ENCODE data around the gene DBH.

DBH gene

DNA sequence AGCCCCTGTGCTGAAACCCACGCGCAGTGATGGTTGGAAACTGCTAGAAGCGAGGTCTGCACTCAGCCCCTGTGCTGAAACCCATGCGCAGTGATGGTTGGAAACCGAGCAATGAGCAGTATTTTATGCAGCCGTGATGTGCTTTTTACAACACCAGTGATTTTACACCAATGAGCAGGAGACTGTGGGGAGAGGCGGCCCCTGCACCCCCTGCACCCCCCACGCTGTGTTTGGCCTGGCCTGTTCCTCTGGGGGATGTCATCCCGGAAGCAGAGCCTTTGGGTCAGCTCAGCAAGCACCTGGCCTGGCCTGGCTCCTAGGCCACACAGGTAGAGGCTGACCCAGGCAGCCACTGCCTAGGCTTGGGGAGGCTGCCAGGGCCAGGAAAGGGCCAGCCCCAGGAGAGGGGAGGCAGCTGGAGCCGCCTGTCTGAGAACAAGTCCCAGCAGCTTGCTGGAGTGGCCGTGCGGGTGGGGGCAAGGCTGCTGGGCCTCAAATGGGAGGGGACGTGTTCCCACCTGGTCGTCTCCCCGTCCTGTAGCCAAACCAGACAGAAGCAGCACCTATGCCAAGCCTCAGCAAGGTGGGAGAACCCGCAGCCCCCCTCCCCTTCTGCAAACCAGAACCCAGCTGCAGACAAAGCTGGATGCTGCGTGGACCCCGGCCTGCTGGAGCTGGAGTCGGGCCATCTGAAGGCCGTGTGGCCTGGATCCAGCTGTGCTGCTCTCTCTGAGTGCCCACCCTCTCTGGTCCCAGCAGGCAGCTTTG is 46.8 kb downstream of the DBH start:
- DNase-seq (ENCODE audit: low spot score) (no peak), FAIRE-seq (no peak)

DNA sequence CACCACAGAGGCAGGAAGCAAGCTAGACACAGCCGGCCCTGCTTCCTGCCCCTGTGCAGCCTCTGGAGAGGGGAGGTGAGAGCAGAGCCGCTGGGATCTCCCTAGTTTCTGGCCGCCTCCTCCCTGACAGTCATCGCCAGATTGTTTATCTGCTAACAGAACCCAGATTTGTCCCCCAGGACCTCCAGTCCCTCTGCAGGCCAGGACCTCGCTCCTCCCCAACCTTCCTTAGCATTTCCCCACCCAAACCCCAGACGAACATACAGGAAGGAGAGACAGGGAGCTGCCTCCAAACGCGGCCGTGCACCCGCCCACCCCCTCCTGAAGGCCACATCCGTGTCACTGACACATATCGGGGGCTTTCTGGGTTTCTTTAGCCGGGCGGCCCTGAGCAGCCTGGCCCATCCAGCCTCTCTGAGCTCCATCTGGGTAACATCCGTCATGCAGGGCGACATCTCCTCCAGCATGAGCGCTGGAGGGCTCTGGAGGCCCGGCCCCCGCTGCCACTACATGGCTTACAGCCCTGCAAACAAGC is 47.5 kb downstream of the DBH start:
- FAIRE-seq (no peak), DNase-seq (ENCODE audit: low spot score) (no peak)

DNA sequence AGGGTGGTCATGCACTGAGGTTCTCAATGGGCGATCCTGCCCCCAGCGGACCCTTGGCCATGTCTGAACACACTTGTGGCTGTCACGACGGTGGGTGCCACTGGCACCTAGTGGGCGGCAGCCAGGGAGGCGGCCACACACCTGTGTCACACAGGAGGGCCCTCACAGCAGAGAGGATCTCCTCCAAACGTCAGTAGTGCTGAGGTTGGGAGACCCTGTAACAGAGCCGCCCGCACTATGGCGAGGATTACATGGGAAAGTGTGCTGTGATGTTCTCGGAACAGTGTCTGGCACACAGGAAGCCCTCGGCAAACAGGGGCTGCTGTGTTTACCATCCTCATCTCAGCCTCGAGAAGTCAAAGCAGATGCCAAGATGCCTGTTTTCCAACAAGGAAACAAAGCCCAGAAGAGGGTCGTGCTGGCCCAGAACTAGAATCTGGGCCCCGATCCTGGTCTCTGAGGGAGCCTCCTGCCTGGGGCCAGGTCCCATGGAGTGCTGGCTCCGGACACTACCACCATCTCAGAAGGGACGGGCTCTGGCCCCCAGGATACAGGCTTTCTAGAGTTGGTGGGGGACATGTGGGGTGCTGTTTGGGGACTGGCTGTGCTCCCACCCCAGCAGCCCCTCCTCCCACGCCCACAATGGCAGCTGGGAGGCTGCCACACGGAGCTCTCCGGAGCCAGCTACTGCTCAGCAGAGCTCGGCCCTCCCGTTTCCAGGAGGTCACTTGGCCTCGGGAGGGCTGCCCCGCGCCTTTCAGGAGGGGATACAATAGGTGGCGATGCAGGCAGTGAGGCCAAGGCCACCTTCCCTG is 48.2 kb downstream of the DBH start:
- DNase-seq (ENCODE audit: low spot score), result no peak
- no peak for FAIRE-seq

DNA sequence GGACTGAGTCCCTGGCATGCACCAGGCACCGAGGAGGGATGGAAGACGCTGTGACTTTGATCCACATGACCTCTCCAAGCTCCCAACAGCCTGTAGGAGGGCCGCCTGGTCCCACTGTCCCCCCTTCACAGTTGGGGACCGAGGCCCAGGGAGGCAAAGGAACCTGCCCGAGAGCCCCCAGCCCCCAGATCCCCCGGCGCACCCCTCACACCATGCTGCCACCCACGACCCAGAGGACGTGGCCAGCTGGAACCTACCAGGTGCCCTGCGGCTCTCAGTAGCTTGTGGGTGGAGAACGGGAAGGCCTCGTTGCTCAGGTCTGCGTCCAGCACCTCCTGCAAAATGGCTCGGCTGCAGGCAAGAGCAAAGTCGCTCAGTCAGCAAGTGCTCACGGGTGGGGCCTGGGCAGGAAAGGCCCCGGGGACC is 48.8 kb downstream of the DBH start:
- FAIRE-seq, result no peak
- no peak for DNase-seq (ENCODE audit: low spot score)

DNA sequence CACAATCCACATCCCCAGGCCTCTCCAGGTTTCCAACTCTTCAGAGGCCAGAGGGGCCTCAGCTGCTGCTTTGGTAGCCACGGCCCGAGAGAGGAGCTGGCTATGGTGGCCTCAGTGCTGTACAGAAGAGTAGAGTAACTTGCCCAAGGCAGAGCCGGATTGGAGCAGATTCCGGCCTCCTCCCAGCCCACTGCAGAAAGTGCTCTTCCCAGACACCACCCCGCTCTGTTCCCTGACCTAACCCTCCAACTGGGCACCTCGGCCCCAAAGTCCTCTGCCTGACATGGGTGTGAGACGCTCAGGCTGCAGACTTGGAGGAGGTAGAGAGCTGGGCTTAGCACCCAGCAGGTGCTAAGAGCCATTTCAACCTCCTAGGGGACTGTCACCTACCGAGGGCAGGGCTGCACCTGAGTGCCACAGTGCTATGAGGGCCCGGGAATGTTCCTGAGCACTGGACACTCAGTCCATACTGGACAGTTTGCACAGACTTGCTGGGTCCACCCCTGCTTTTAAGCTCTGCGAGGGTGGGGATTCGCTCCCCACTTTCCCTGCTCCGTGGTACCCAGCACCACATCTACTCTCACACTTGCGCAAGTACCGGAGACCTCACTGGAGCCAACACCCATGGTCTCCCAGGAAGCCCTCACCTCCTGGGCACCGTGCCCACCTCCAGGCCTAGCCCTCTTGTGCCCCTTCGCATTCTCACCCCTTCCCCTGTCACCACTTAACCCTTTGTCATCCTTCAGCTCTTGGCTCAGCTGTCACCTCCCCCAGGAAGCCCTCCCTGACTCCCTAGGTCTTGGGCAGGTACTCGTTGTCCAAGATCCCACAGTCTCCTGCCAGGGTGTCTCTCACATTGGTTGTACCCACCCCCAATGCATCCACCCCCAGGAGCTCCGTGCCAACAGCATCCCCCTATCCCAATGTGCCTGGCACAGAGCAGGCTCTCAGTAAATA is 49.8 kb downstream of the DBH start:
- no peak for FAIRE-seq
- no peak for DNase-seq (ENCODE audit: low spot score)

DNA sequence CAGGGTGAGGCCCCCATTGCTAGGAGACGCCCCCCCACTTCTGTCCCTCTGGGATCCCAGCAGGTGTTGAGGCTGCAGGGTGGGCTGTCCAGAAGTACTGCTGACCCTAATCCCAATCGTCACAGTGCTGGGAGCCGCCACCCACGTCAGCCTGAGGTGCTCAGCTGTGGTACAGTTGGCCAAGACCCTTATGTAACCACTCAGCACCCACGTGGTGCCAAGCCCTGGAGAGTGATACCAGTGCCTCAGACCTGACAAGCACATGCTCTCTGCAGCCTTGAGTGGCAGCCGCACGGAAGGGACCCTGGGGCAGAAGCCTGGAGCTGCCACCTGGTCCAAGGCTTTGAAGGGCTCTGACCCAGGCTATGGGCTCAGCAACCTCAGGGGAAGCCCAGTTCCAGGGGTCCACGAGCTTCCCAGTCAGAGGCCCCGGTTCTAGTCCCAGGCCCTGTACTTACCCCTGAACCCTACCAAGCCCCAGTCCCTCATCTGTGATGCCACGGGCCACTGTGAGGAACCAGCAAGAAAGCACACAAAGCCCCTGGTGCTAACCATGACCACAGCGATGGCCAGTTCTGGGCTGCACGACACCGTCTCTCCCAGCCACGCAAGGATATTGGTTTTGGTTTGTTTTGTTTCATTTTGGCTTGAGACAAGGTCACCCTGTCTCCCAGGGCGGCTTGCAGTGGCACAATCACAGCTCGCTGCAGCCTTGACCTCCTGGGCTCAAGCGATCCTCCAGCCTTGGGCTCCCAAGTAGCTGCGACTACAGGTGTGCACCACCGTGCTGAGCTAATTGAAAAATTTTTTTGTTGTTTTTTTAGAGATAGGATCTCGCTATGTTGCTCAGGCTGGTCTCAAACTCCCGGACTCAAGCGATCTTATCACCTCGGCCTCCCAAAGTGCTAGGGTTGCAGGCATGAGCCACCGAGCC is 50.7 kb downstream of the DBH start:
- FAIRE-seq (no peak), DNase-seq (ENCODE audit: low spot score) (no peak)

DNA sequence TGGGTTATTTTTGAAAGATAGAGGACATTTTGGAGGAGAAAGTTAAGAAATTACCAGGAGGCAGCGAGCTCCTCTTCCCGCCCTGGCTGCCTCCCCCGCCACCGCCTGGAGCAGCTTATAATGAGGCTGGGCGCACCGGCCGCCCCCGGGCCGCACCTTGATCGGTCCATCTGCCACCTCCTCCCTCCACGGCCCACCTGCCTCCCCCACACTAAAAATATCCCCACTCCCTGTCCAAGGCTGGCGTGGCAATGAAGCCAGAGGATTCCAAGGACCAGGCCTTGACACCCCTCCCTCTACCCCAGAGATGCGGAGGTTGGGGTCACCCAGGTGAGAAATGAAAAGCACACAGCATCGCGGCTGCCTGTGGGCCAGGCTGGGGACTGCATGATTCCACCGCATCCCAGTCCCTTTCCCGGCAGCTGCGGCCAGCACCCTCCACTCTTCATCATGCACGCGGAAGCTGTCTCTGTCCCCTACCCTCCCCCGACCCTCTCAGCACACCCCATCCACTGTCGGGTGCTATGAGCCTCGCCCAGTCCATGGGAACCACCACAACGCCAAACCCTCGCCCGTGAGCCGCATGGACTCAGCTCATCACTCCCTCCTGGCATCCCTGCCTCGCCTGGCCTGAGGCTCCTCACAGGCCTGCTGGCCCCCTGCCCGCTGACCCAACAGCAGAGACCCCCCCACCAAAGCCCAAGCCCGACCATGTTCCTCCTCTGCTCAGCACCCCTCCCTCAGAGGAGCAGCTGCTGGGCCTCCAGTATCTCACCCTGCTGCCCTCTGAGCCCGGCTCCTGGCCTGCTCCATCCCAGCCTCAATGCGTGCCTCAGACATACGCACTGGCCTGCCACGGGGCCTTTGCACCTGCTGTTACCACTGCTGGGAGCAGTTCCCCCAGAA is 51.9 kb downstream of the DBH start:
- FAIRE-seq, result no peak
- DNase-seq (ENCODE audit: low spot score), result no peak

DNA sequence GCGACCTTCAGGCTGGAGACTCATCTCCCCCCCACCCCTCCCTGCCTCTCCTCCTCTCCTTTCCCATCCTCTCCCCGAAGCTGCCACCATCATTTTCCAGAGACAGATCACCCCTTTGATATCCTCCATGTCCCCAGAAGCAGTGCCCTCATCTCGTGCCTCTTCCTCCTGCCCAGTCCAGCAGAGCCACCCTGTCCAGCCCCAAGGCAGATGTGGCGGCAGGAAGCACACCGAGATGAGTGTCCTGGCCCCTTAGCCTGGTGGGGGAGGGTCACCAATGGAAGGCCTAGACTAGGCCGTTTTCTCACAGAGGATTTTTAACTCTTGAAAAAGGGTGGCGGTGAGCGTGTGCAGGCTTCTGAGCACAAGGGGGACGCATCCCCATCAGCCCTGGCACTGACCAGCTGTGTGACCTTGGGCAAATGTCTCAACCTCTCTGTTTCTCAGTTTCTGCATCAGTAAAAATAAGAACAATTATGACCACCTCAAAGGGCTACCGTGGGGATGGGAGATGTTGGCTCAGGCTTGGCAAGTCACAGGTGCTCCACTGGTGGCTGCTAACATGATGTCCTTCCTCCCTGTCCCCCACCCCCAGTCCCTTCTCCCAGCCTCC is 53.1 kb downstream of the DBH start:
- no peak for FAIRE-seq

DNA sequence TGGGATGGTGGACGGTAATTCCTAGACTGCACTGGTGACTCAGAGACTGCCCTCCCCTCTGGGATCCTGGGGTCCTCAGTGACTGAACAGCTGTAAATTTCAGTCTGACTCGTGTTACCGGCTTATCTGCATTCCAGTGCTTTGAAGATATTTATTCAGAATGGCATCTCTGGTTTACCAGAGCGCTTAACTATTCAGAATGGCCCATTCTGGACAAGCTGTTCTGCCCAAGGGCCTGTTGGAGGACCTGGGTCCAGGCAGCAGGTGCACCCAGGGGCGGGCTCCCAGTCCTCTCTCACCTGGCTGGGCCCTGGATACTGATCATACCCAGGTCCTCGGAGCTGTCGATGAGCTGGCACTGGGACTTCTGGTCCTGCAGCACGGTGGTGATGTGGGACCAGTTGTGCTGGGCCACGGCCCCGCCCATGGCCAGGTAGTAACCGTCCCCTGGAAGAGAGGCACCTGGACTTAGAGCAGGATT is 54.0 kb downstream of the DBH start:
- FAIRE-seq (no peak), DNase-seq (ENCODE audit: low spot score) (no peak)

More for the DNA sequence above, 53.1 kb downstream of the DBH start:
- DNase-seq (ENCODE audit: low spot score), result no peak

DNA sequence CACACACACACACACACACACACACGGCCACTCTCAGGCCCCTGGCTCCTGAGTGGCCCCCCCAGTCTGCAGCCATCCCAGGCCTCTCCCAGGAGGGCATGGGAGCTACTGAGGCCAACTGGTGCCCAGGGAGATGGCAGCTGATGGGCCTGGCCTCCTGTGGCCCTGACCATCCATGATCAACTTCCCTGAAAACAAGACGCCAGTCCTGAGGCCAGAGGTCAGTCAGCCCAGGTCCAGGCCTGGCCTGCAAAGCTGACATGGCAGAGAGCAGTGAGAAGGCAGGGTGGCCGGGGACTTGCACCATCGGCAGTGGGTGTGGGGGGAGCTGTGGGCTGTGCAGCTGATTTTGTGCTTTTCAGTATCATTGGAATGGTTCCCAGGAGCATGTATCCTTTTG is 55.0 kb downstream of the DBH start:
- DNase-seq (ENCODE audit: low spot score), result no peak
- FAIRE-seq, result no peak

DNA sequence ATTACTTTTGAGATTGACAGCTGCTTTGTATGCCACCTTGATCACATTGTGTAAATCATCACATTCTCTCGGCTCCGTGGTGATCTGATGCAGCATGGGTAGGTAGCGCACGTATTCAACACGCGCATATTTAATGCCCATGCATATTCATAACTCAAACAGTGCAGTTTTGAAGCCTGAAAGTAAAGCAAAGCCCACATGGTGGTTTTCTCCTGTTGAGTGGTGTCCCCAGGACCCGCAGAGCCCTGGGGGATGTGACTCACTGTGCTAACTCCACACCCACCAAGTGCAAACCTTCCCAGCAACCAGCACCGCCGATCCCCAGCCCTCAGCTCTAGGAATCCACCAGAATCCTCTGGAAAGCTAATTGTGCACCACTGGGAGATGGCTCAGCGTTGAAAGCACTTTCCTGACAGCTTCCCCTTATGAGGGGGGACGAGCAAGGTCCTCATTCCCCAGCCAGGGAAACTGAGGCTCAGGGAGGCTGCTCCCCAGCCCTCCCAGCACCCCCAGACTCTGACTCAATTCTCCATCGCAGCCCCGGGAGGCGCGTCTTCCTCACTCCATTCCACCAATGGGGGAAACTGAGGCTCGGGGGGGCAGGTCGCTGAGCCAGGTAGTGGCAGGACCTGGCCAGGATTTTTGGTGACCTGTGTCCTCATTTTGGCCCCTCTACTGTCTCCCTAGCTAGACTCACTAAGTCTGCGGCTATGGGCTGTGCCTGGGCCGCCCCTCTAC is 55.6 kb downstream of the DBH start:
- no peak for FAIRE-seq

DNA sequence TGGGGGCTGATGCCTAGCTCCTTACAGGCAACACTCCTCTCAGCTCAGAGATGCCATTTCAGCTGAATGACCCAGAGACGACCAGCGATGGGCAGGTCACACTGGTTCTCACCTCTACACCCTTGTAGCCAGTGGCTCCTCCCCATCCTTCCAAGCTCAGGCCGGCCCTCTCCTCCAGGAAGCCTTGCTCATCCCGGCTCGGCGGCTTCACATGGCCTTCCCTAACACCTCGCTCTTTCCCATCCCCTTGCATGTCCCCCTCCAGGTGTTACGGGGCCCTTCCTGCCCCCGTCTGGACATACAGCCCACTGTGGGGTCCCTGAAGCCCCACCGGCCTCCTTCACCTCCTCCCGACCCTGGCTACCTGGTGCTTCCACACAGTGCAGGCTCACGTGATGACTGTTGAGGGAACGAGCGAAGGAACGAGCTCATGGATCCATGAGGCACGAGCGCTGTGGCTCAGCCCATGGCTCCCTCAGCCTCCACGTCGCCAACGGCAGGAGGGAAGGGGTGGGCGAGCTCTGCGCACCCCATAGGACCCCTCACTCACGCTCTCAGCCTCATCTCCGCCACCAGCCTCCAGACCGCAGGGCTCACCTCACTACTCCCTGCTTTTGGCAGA is 56.3 kb downstream of the DBH start:
- no peak for DNase-seq (ENCODE audit: low spot score)
- FAIRE-seq, result no peak

More for the DNA sequence above, 55.6 kb downstream of the DBH start:
- no peak for DNase-seq (ENCODE audit: low spot score)

DNA sequence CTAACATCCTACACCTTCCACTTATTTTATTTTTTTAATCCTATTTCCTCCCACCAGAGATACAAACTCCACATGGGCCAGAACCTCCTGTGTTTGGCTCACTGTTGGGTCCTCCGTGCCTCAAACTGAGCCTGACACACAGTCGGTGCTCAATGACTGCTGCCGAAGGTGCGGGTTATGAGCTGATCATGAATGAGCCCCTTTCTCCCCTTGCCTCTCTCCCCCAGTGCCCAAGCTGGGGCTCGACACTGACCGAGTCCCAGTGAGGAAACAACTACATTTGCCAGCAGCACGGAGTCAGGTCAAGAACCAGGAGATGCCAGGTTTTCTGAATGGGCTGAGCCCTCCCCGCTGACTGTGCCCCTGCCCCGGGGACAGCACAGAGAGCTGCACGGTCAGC is 57.0 kb downstream of the DBH start:
- no peak for FAIRE-seq

DNA sequence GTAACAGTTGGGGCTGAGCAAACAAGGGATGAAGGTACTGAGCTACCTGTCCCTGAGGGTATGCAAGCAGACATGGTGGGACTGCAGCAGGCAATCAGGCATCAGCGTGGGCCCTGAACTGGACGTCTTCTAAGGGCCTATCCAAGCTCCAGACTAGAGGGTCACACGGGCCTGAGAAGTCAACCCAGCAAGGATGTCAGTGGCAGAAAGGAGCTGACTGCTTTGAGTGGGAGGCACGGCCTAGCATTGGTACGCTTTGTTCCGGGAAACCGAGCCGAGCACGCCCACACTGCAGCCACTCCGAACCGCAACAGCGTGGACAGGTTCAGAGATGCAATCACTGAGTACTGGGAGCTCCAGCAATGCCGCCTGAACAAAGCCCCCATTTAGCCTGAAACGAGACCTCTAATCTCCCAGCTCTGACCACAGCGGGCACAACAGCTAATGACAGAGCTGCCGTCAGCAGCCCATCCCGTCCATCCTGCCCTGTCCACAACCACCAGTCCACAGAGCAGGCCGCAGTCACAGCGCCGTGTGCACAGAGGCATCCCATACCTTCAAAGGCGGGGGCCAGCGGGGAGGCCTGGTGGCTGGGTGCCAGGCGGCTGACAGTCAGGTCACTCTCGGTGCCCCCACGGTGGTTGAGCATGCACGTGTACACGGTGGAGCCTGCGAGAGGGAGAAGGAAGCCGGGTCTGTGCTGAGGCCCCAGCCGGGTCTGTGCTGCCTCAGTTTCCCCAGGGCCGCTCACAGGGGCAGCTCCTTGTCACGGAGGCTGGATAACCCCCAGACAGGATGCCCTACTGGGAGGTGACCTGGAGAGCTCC is 57.8 kb downstream of the DBH start:
- FAIRE-seq (no peak), DNase-seq (ENCODE audit: low spot score) (no peak)

More for the DNA sequence above, 57.0 kb downstream of the DBH start:
- no peak for DNase-seq (ENCODE audit: low spot score)

DNA sequence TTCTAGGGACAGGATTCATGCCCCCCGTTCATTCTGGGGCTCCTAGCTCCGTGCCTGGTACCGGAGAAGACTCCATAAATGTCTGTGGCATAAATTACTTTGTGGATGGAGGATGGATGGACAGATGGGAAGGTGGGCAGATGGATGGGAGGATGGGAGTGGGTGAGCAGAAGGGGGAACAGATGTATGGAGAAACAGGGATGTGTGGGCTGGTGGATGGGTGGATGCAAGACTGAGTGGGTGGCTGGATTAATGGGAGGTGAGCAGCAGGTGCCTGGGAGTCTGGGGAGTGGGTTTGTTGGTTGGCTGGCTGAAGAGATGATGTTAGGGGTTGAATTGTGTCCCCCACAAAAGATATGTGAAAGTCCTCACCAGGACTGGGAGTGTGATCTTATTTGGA is 58.5 kb downstream of the DBH start:
- FAIRE-seq (no peak), DNase-seq (ENCODE audit: low spot score) (no peak)

DNA sequence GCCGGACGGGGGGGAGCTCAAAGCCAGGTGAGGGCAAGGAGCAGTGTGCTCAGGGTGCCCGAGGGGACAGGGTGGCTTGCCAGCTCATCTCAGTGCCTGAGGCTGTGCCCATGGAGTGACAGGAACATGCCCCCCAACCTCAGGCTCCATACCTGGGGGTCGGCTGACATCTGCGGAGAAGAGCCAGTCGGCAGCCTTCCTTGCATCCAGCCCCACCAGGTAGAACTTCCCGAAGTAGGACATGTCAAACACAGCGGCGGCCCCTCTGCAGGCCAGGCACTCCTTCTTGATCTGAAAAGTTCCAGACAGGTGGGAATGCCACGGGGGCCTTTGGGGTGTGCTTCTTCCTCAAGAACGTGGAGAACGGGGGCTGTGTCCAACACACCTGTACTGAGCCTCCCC is 59.9 kb downstream of the DBH start:
- FAIRE-seq (no peak), DNase-seq (ENCODE audit: low spot score) (no peak)

DNA sequence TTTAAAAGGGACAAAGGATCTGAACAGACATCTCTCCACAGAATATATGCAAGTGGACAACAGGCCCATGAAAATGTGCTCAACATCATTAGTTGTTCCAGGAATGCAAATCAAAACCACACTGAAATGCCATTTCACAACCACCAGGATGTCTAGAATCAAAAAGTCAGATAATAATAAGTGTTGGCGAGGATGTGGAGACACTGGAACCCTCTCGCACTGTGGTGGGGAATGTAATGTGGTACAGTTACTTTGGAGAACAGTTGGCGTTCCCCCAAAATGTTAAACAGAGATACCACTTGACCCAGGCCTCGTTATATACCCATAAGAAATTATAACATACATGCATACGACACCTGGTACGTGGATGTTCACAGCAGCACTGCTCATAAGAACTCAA is 63.4 kb downstream of the DBH start:
- DNase-seq (ENCODE audit: low spot score) (no peak), FAIRE-seq (no peak)
